Suppressor macrophage treated with lipopolysaccharide for 1 hour (primary cell): ENCODE measurements around the gene SUSD6.

Experiments used
- DNase-seq, 3 donors: peaks; one replicate each; pipeline ENCODE4 v3.0.0-alpha.2; 2020 to 2022

Gene SUSD6

DNA sequence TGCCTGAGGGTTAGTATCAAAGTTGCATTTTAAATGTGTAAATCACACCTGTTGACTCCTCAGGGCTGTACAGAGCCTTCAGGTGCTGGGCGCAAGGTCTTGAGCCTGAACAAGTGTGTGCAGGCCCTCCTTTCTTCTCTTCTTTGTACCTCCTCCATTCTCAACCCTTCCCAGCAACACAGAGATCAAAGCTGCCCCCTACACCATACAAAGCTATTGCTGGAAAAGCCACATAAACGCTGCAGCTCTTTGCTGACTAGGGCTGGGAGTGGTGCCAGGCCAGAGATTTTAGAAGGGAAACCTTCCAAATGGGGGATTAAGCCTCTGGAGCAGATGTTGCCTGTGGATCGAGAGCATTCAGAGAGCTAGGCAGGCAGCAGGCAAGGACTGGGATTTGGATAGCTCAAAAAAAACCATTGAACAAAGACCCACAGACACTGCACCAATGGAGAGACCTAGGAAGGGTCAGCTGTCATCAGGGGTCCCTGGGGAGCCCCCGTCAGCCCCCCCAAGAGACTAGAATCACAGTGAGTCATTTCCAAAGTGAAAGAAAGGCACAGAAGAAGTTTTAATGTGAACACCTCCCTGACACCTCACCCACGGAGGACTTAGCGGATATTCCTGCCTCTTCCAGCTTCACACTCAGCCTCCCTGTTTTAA is 18.2 kb upstream of the SUSD6 start:
- no peak for DNase-seq

DNA sequence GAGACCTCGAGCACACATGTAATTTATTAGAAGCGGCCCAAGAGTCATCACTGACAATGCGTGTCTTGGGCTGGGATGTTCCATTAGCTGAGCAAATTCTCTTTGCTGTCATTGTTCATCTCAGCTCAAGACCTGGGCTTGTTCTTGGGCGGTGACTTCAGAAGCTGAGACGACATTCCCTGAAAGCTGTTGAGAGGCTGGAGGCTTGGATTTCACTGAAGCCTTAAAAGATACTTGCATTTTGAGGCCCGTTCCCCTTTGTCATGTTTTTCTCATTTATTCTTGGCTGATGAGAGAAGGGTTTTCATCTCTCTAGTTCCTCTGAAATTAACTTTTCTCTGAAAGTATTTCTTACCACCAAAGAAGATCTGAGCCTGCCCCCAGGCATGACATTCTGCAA is 16.6 kb upstream of the SUSD6 start:
- no peak for DNase-seq

DNA sequence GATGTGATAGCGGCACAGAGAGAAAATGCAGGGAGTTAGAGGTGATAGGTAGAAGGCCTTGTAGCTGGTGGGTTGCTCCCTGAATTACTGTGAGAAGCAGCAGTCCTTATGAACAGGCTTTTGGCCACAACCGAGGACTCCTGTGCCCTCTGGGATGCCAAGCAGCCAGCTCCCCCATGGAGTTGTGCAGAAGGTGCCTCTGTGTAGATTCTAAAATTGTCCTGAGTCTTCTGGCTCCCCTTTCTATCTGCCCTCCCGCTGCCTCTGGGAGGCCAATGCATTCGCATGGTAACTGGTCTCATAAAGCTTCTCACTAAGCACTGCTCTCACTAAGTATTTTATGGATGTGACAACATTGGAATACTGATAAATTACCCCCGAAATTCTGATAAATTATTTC is 16.1 kb upstream of the SUSD6 start:
- no peak for DNase-seq

DNA sequence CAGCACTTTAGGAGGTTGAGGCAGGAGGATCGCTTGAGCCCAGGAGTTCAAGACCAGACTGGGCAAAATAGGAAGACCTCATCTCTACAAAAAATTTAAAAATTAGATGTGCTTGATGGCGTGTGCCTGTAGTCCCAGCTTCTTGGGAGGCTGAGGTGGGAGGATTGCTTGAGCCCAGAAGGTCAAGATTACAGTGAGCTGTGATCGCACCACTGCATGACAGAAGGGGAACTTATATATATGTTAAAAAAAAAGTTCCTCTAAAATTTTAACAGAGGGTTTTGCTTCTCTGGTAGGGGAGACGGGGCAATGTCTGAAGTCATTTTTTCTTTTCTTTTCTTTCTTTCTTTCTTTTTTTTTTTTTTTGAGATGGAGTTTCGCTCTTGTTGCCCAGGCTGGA is 12.0 kb upstream of the SUSD6 start:
- DNase-seq, result peak in 1 of 3 donors; percentile 44

DNA sequence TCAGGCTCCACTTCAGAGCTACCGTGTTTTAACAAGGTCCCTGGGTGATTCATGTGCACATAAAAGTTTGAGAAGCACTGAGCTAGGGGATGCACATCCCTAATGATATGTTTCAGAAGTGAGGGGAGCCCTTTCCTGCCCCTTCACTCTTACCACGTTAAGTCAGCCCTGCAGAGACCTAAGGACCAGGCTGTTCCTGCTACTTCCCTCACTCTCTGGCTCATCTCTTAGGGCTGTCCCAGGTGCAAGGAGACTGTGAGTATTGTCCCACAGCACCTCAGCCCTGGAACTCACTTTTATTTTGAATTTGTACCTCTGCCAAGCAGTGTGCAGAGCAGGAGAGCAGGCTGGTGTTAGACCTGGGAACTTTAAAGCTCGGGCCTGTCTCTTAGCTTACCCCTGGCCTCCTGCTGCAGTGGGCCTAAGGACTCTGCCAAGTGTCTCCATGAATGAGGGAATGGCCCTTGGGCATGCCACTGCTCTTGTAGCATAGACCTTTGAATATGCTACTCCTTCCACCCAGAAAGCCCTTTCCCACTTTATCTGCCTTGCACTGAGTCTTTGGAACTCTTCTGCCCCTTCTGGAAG is 11.0 kb upstream of the SUSD6 start:
- no peak for DNase-seq

DNA sequence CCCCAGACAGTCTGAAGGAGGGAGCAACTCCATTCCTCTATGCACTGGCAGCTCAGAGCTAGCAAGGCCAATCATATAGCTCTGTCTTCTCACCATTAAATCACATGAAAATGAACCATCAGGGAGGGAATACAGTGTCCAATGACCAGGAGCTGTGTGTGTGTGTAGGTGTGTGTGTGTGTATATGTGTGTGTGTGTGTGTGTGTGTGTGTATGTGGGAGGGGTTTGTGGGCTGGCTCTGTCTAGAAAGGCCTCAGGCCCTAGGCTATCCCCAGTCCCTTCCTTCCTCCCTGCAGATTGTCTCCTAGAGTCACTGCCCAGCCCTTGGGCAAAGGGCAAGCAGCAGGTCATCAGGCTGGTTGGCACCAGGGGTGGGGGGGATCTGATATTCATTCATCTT is 5.7 kb upstream of the SUSD6 start:
- peak; percentile 66 to 70 (median 69) for DNase-seq

DNA sequence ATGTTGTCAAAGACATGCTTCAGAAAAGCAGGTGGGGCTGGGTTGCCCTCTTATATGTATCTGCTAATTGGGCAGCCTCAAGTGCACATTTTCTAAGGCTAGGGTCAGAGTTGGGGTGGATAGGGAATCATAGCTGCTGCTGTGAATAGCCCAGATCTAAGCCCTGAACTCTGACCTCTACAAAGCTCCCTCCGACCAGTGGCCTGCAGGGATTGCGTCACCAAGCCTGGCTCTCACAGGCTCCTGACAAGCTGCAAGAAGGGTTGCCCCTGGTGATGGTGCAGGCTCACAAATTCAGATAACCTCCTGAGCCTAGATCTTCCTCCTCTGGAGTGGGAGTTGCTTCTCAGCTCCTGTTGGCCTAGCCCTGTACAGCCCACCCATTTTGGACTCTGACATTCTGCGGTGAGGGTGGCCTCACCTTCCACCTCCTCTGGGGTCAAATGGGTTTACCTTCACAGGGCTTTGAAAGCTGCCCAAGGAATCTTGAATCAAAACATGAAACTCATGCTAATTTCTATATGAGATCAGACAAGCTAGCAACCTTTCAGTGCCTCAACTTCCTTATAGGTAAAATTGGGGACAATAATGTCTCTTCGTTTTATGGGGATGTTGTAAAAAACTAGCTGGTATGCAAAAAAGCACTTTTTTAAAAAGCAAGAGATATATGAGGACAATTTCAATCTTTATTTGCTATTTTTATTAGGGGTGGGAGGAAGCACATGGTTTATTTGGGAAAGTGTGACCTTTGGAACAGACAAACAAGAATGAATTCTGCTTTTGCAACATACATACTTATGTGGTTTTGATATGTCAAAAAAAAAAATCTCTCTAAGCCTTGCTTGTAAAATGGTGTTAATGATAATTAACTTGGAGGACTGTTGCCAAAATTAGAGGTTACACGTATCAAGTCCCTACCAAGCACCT is 4.9 kb upstream of the SUSD6 start:
- DNase-seq, result peak in 2 of 3 donors; percentile 50 to 56

DNA sequence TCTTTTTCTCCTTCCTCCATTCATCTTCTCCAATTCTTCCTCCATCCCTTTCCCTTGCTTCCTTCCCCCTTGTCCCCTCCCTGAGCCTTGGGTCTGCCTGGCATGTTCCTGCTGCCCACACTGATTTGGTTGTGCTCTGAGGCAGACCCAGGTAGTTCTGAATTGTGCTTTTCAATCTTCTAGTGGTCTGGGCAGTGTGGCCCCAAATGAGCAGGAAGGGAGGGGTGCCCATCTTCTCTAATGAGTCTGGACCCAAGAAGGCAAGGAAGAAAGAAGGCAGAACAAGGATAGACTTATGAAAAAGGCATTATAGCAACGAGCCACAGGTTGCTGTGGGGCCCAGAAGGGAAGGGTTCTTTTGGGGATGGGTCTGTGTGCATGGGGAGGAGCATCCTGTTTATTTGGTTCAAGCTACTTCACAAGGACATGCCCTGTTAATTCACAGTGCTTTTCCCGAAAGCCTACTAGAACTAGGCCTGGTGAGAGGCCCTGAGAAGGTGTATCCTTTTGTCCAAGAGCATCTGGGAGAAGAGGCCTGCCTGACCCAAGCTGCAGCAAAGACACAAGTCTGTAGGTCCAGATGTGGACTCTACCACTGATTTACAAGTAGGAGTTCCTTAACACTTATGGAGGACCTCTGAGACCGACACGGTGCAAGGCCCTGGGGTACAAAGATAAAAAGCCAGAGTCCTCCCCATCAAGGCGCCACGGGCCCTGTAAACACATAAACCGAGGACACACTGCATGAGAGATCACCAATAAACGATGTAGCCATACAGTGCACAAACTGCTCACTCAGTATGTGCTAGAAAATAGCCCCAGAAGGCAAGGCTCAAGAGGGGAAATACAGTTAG is 1.1 kb upstream of the SUSD6 start:
- peak in 1 of 3 donors; percentile 16 for DNase-seq

DNA sequence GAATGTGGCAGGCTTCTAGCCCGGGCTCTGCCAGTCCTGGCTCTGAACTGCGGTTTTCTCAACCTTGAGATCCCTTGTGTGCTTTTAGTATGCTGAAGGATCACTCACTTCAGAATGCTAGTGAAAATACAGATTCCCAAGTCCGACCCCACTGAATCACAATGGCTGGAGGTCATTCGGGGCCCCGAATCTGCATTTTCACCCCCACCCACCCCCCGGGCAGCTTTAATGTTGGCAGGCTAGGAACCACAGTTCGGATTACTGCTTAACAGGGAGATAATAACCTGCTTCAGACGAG is 573 bp upstream of the SUSD6 start:
- DNase-seq, result no peak

DNA sequence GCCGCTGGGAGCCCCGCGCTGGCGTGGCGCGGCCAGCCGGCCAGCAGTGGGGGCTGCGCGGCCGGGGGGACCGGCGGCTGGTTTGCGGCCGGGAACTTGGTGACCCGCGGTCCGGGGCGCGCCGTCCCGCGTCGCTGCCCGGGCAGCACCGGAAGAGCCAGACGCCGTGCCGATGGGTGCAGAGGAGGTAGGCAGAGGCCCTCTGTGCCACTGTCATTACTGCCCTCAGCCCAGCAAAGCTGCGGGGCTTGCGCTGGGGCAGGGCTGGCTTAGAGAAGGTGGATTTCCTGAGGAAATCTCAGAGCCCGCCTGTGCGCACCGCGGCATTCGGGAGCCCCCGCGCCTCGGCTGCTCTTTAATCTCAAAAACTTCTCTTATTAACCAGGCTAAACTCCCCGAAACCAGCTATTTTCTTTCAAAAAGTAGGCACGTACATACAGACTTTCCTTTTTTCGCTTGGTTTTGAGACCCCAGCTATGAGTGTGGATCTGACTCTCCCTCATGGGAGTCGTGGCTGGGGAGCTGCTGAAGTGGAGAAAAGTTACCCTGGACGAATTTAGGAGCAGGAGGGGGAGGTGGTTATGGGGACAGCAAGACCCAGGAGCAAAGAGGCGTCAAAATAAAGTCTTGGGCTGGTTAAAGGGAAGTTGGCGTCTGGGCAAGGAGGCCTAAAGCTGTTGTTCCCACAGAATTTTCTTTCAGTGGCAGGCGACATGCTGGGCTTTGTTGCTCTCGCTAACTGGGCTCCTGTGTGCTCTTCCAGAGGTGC is 802 bp downstream of the SUSD6 start:
- peak; percentile 61 to 65 (median 63) for DNase-seq

DNA sequence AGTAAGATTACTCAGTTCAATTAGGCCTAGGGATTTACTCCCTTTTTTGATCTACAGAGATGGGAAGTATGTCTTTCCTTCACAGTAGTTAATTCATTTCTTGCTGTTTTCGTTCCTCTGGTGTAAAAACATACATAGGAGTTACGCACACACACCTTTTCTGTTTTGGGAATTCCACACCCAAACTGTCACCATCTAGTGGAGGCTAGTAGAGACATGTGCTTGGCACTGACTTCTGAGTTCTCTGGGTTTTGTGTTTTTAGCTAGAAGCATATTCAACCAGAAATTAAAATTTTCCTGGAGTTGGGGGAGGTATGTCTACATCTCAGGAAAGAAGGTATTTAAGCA is 1.4 kb downstream of the SUSD6 start:
- no peak for DNase-seq

DNA sequence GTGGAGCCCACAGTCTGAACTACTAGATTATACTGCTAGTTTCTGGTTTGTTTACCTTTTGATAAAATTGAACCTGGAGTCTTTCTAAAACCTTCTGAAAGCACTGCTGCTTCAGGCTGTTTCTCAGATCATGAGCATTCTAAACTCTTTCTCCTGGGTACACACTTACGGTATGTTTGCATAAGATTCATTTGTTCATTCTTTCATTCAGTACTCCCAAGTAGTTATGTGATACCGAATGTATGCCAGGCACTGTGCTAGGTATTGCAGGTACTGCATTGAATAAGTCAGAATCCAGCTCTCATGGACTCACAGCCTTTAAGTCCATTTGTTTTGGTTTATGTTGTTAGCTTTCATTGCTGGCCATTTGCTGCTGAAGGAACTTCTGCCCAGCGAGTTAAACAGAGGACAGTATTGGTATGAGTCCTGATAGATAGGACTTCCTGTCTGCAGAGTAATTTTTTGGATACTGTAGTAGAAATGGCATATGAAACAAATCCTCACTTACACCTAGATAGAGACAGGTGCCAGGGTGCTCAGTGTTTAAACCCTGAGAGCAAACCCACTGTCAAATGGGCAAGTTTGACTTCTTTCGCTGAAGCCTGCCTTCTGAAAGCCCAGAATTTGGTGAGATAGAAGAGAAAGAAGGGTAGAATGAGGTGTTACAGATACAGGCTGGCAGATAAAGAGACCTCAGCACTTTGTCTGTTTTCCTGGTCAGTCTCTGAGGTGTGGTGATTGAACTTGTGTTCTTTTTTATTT is 2.1 kb downstream of the SUSD6 start:
- peak in 1 of 3 donors; percentile 19 for DNase-seq

DNA sequence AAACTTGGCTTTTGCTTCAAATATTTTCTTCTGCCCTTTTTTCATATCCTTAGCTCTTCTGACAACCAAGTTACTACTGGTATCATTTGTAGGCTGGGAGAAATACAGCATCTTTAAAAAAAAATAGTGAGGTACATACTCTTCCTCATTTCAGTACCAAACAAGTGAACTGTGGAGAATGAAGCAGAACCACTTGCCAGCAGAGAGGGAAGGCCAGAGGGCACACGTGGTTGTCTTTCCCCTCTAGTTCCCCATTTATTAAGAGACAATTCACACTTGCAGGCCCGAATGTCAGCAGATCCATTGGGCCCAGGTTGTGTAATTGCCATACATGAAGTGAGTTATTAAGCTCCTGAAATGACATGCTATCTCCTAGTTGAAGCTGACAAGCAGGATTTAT is 3.2 kb downstream of the SUSD6 start:
- peak; percentile 87 to 94 (median 88) for DNase-seq

DNA sequence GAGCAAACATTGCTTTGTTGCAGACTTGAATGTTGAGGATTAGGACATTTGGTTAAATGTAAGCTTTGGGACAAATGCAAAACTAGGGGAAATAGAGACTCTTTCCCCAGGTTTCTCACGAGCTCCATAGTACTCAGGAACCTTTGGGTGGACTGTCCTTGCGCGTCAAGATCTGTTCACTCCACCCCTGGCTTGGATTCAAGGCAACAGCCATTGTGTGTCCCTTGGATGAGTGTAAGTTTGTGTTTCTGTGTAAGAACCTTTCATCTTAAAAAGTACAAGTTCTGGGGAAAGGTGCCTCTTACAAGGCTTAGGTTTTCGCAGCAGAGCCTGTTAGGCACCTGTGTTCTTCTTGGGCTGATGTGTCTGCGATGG is 3.7 kb downstream of the SUSD6 start:
- peak in 1 of 3 donors; percentile 19 for DNase-seq

DNA sequence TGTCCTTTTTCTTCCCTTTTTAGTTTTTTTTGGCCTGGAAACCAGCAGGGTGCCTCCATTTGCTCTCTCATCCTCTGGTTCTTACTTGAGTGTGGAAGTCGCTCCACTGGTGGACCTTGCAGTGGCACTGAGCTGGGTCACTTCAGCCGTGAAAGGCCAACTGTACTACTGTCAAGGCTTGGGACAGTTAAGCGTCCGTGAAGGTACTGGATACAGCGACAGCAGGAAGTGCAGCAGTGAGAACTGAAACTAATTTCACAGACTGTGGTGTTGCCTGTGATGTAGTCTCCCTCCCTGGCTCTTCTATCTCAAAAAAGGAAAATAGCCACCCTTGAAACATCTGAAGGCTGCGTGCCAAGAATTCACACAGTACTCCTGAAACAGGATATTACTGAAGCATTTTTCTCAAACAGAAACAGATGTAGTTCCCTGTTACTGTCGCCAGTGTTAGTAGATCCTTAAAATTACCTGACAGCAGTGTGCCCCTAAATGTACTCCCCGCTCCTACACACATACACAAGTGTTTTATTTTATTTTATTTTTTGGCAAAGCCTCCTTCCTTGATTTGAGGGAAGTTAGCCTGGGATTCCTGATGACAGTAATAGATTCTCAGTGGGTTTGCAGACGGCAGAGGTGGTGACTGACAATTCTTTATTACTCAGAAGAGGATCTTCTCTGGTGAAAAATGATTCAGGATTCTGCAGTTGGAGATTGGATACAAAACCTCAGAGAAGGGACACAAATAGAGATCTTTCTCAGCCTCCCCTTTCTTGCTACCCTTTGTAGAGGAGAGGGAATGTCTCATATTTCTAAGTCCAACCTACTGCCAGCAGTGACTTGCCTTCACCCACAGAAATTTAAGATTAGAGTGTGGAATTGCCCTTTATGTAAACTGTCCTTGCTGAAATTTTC is 4.4 kb downstream of the SUSD6 start:
- DNase-seq, result peak; percentile 76 to 89 (median 83)

DNA sequence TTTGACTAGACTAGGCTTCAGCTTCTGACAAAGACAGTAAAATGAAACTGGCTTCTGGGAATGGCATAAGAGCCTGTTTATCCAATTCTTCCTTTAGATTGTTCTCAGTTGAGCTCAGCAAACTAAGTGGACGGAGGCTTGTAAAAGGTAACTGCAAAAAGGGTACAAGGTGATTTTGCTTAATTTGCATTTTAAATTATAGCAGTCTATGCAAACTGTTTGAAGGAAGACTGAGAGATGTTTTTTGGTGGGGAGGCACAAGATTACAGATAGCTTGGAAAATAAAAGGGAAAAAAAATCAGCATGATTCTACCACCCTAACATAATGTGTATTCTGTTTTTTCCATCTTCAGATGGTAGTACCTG is 5.0 kb downstream of the SUSD6 start:
- no peak for DNase-seq

DNA sequence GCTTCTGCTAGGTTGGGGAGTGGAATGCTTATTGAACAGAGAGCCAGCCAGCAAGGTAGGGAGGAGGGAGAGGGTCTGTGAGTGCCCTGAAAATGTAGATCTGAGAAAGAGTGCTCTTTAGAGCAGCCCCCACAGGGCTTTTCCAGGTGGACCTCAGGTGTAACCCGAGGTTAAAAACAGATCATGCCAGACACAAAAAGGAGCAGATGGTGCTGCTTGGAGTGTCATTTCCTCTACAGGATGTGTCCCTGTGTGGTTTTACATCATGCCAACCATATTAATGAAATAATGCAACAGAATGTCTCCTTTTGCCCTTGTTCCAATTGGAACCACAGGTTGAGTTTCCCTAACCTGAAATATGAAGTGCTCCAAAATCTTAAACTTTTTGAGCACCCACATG is 6.4 kb downstream of the SUSD6 start:
- no peak for DNase-seq

DNA sequence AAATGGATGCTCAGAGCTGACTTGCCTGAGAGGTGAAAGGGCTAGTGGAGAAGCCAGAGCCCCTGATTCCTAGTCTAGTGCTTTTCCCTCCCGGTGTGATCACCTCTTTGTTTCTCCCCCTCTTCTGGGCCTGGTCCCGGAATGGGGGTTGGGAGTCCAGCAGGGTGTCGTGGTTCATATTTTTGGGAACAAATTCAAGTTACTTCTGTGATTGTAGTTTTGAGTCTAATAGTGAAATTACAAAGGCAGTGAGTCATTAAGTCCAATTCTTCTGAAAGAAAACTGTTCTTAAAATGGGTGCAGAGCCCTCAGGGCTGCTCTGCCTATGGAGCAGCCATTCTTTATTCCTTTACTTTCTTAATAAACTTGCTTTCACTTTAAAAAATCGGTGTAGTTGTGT is 7.6 kb downstream of the SUSD6 start:
- peak in 2 of 3 donors; percentile 43 to 56 for DNase-seq

DNA sequence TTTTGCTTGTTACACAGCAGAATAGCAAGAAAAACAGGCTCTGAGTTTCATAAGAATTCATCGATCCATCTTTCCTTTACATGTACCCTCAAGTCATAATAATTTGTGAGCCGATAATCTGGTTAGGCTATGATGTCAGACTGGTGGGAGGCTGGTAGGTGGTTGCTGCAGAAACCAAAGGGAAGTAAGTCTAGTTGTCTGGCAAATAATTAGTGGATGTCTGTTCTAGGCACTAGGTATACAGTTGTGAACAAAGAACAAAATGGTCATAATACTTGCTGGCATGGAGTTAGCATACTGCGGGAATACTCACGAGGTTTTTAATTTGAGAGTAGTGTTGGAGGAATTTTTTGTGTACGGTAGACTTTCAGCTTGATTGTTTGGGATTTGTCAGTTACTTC is 8.8 kb downstream of the SUSD6 start:
- peak; percentile 64 to 80 (median 72) for DNase-seq

DNA sequence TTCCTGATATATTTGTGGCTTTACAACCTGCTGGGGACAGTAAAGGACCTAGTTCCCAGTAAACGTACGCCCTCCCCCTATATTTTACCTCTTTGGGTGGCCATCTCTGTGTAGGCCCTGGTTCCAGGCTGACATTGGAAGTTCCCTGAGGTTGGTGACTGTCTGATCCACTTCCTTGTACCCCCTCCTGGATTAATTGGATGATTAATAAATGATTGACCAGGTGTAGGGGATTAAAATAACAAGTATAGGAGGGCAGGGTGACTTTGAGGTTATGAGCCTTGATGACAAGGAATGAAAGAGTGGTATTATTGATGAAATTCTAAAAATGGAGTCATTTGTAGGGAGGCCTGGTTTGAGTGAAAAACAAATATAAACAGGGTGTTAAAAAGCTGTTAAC is 9.6 kb downstream of the SUSD6 start:
- DNase-seq, result no peak

DNA sequence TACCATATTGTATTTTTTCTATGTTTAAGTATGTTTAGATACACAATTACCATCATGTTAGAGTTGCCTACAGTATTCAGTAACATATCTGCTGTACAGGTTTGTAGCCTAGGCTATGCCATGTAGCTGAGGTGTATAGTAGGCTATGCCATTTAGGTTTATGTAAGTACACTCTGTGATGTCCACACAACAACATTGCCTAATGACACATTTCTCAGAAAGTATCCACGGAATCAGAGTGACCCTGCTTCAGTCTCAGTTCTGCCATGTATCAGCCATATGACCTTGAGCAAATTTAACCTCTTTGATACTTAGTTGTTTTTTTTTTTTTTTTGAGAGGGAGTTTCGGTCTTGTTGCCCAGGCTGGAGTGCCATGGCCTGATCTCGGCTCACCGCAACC is 12.7 kb downstream of the SUSD6 start:
- peak in 1 of 3 donors; percentile 49 for DNase-seq
